ENCODE measurements around the gene SLC17A4. TPM values are rescaled to one million over a fixed set of nuclear protein-coding genes. Genes with fewer than 3 reads are reported as not detected.

The SLC17A4 gene
- total and polyA plus RNA-seq, 10 of the 15 experiments (the other 5 are each of a cell fraction or from before 2014, with no cell fraction given) = not detected

- H2AFZ ChIP-seq (ENCODE audit: control insufficient read depth, low read depth, low read length) = no peak overlapping the region
- WGBS (ENCODE audit: insufficient coverage, insufficient replicate concordance, low lambda C conversion rate, missing lambda C conversion rate) = 38% methylated on average over 2 of the region's 2 CpGs
- ChIA-PET POLR2A (no interaction called here), RAD21 (ENCODE audit: unreplicated experiment) (no interaction called here), CTCF (no interaction called here), SMC1A (ENCODE audit: uncharacterized antibody, unreplicated experiment) (no interaction called here)
- in situ Hi-C loops (cut with MboI) = no loop called here
- DNase-seq (ENCODE audit: low read depth, low spot score) (no peak), FAIRE-seq (no peak), ATAC-seq (no peak)
- H3K79me2 ChIP-seq (ENCODE audit: control insufficient read depth, insufficient read depth, low read length) = no peaks in the 10 kb centered on the region
- no peak overlapping the region for H3K27ac ChIP-seq (ENCODE audit: control insufficient read depth, insufficient read depth)
- no peak overlapping the region for H3K4me2 ChIP-seq (ENCODE audit: control insufficient read depth, insufficient read depth)
- intact Hi-C loops (cut with micrococcal nuclease; ENCODE audit: unreplicated experiment) = no loop called here
- no peak overlapping the region for H3K4me3 ChIP-seq
- no peaks in the 10 kb centered on the region for H3K4me1 ChIP-seq (ENCODE audit: control insufficient read depth, insufficient read depth, low read length)
- H3K27me3 ChIP-seq (replicated peaks in 1 of 2; ENCODE audit: control insufficient read depth in 2 of 2, insufficient read depth in 2 of 2, low read length in 1 of 2) = peaks cover 0 to 3% of the 10 kb centered on the region in 2 experiments; a peak in 2 of 4 replicates
- H3K9ac ChIP-seq (ENCODE audit: control insufficient read depth, insufficient read depth, low read length) = no peak overlapping the region
- TF ChIP-seq EED (IDR thresholded peaks at IDR 0.05; ENCODE audit: low read depth) (no peak), RAD51 (IDR thresholded peaks at IDR 0.05) (no peak), CBFB (IDR thresholded peaks at IDR 0.05; ENCODE audit: low read depth) (no peak), TCF12 (IDR thresholded peaks at IDR 0.05; ENCODE audit: low read depth, low read length) (no peak), MXI1 (IDR thresholded peaks at IDR 0.05; ENCODE audit: low read depth, low read length) (no peak), BMI1 (IDR thresholded peaks at IDR 0.05; ENCODE audit: borderline replicate concordance) (no peak), SMAD5 (IDR thresholded peaks at IDR 0.05; ENCODE audit: low read depth) (no peak), ZZZ3 (IDR thresholded peaks at IDR 0.05; ENCODE audit: control insufficient read depth, insufficient read length, low read depth) (no peak), FOXK2 (IDR thresholded peaks at IDR 0.05) (no peak), HDAC2 (IDR thresholded peaks at IDR 0.05) (no peak), GABPA (IDR thresholded peaks at IDR 0.05; ENCODE audit: low read depth) (no peak), CHD2 (IDR thresholded peaks at IDR 0.05; ENCODE audit: borderline replicate concordance, low read depth, low read length) (no peak), MYB (IDR thresholded peaks at IDR 0.05; ENCODE audit: borderline replicate concordance, low read depth, low read length) (no peak), RELA (IDR thresholded peaks at IDR 0.05; ENCODE audit: borderline replicate concordance, partially characterized antibody) (no peak)
- TF ChIP-seq, protein P1, sequence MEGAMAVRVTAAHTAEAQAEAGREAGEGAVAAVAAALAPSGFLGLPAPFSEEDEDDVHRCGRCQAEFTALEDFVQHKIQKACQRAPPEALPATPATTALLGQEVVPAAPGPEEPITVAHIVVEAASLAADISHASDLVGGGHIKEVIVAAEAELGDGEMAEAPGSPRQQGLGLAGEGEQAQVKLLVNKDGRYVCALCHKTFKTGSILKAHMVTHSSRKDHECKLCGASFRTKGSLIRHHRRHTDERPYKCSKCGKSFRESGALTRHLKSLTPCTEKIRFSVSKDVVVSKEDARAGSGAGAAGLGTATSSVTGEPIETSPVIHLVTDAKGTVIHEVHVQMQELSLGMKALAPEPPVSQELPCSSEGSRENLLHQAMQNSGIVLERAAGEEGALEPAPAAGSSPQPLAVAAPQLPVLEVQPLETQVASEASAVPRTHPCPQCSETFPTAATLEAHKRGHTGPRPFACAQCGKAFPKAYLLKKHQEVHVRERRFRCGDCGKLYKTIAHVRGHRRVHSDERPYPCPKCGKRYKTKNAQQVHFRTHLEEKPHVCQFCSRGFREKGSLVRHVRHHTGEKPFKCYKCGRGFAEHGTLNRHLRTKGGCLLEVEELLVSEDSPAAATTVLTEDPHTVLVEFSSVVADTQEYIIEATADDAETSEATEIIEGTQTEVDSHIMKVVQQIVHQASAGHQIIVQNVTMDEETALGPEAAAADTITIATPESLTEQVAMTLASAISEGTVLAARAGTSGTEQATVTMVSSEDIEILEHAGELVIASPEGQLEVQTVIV (IDR thresholded peaks at IDR 0.05; ENCODE audit: borderline replicate concordance, partially characterized antibody) = no peak
- TF ChIP-seq, protein P2, sequence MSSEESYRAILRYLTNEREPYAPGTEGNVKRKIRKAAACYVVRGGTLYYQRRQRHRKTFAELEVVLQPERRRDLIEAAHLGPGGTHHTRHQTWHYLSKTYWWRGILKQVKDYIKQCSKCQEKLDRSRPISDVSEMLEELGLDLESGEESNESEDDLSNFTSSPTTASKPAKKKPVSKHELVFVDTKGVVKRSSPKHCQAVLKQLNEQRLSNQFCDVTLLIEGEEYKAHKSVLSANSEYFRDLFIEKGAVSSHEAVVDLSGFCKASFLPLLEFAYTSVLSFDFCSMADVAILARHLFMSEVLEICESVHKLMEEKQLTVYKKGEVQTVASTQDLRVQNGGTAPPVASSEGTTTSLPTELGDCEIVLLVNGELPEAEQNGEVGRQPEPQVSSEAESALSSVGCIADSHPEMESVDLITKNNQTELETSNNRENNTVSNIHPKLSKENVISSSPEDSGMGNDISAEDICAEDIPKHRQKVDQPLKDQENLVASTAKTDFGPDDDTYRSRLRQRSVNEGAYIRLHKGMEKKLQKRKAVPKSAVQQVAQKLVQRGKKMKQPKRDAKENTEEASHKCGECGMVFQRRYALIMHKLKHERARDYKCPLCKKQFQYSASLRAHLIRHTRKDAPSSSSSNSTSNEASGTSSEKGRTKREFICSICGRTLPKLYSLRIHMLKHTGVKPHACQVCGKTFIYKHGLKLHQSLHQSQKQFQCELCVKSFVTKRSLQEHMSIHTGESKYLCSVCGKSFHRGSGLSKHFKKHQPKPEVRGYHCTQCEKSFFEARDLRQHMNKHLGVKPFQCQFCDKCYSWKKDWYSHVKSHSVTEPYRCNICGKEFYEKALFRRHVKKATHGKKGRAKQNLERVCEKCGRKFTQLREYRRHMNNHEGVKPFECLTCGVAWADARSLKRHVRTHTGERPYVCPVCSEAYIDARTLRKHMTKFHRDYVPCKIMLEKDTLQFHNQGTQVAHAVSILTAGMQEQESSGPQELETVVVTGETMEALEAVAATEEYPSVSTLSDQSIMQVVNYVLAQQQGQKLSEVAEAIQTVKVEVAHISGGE (CRISPR knock-in tag; IDR thresholded peaks at IDR 0.05) = no peak
- TF ChIP-seq, protein P3, sequence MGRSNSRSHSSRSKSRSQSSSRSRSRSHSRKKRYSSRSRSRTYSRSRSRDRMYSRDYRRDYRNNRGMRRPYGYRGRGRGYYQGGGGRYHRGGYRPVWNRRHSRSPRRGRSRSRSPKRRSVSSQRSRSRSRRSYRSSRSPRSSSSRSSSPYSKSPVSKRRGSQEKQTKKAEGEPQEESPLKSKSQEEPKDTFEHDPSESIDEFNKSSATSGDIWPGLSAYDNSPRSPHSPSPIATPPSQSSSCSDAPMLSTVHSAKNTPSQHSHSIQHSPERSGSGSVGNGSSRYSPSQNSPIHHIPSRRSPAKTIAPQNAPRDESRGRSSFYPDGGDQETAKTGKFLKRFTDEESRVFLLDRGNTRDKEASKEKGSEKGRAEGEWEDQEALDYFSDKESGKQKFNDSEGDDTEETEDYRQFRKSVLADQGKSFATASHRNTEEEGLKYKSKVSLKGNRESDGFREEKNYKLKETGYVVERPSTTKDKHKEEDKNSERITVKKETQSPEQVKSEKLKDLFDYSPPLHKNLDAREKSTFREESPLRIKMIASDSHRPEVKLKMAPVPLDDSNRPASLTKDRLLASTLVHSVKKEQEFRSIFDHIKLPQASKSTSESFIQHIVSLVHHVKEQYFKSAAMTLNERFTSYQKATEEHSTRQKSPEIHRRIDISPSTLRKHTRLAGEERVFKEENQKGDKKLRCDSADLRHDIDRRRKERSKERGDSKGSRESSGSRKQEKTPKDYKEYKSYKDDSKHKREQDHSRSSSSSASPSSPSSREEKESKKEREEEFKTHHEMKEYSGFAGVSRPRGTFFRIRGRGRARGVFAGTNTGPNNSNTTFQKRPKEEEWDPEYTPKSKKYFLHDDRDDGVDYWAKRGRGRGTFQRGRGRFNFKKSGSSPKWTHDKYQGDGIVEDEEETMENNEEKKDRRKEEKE (IDR thresholded peaks at IDR 0.05) = no peak
- no peaks in the 10 kb centered on the region for H3K9me3 ChIP-seq (replicated peaks; ENCODE audit: control insufficient read depth, insufficient read depth, low read length)
- H4K20me1 ChIP-seq (ENCODE audit: control insufficient read depth, insufficient read depth) = no peaks in the 10 kb centered on the region
- BruUV-seq (replicated peaks) = no TSS peak
- no peaks in the 10 kb centered on the region for H3K36me3 ChIP-seq (ENCODE audit: control insufficient read depth in 2 of 2, insufficient read depth in 2 of 2, low read length in 1 of 2)
These were observed 22.5 kb downstream of the SLC17A4 start for GRCh38 chr6:25777031-25777430.

Measured in GM12878 (cell line).